GM19099 (cell line): ENCODE results near the gene PAN2.

Source experiments
- POLR2A ChIP-seq: IDR thresholded peaks from 3 replicates; pipeline ENCODE4 v1.6.1; 2011; ENCODE audit warnings: low read depth; ENCODE audit not compliant: insufficient read length; ENCODE audit errors: extremely low read depth

The PAN2 gene

GRCh38 chr12:56326533-56326932 is 7.3 kb downstream of the PAN2 start:
- TF ChIP-seq POLR2A = no peak

GRCh38 chr12:56326126-56326525 is 7.7 kb downstream of the PAN2 start:
- no peak for TF ChIP-seq POLR2A

GRCh38 chr12:56324206-56324605 is 9.6 kb downstream of the PAN2 start:
- TF ChIP-seq POLR2A = no peak

- TF ChIP-seq POLR2A = no peak
These were observed 12.8 kb downstream of the PAN2 start for GRCh38 chr12:56321027-56321426.

- TF ChIP-seq POLR2A = no peak
These were observed 16.1 kb downstream of the PAN2 start for GRCh38 chr12:56317675-56318074.

GRCh38 chr12:56315622-56316473 is 18.0 kb downstream of the PAN2 start, which contains the start of gene CNPY2:
Gene CNPY2 (minus strand): TSS chr12:56315988. CDS start chr12:56315217, 771 bp downstream.
- TF ChIP-seq POLR2A = peak; percentile 89

- no peak for TF ChIP-seq POLR2A
These were observed 18.6 kb downstream of the PAN2 start for GRCh38 chr12:56315249-56315621.

GRCh38 chr12:56311003-56311402 is 22.8 kb downstream of the PAN2 start:
- no peak for TF ChIP-seq POLR2A

- no peak for TF ChIP-seq POLR2A
These were observed 25.1 kb downstream of the PAN2 start for GRCh38 chr12:56308714-56309113.

- no peak for TF ChIP-seq POLR2A
These were observed 26.4 kb downstream of the PAN2 start for GRCh38 chr12:56307221-56307965.

GRCh38 chr12:56304872-56305590 is 28.8 kb downstream of the PAN2 start:
- TF ChIP-seq POLR2A = no peak

GRCh38 chr12:56304276-56304675 is 29.5 kb downstream of the PAN2 start:
- TF ChIP-seq POLR2A = no peak

- TF ChIP-seq POLR2A = no peak
These were observed 32.9 kb downstream of the PAN2 start for GRCh38 chr12:56300644-56301464.

GRCh38 chr12:56299853-56300643 is 33.8 kb downstream of the PAN2 start, which contains the start of gene CS:
Gene CS (minus strand): TSS chr12:56300330. CDS start chr12:56300201, 129 bp downstream.
- peak; percentile 81 for TF ChIP-seq POLR2A

- no peak for TF ChIP-seq POLR2A
These were observed 34.4 kb downstream of the PAN2 start for GRCh38 chr12:56299308-56299852.
